Endodermal cell (in vitro differentiated cells): ENCODE measurements around the gene CDK9. TPM values are rescaled to one million over a fixed set of nuclear protein-coding genes. Genes with fewer than 3 reads are reported as not detected.

Experiments
- DNase-seq: peaks from one replicate; pipeline ENCODE4 v3.0.0-alpha.2; 2017
- H3K27ac ChIP-seq: 2 replicates; pipeline ENCODE4 v1.5.1; 2013; ENCODE audit warnings: mild to moderate bottlenecking, low read depth, low read length, moderate library complexity
- H3K27me3 ChIP-seq: 2 replicates; pipeline ENCODE4 v1.6.1; 2013; ENCODE audit warnings: mild to moderate bottlenecking, low read length, moderate library complexity; ENCODE audit not compliant: insufficient read depth, control insufficient read depth, poor library complexity, severe bottlenecking
- H3K36me3 ChIP-seq: 2 replicates; pipeline ENCODE4 v1.7.0; 2013; ENCODE audit warnings: mild to moderate bottlenecking, low read length, moderate library complexity; ENCODE audit not compliant: control insufficient read depth, insufficient read depth
- H3K4me1 ChIP-seq: one replicate; pipeline ENCODE4 v1.7.0; 2013; ENCODE audit warnings: low read length; ENCODE audit not compliant: control insufficient read depth, insufficient read depth
- H3K4me3 ChIP-seq: 2 replicates; pipeline ENCODE4 v1.5.1; 2013; ENCODE audit warnings: mild to moderate bottlenecking, low read length, moderate library complexity
- H3K9ac ChIP-seq: 2 replicates; pipeline ENCODE4 v1.6.1; 2013; ENCODE audit warnings: mild to moderate bottlenecking, low read length, moderate library complexity; ENCODE audit not compliant: poor library complexity, severe bottlenecking; ENCODE audit errors: extremely low read depth
- H3K9me3 ChIP-seq: 2 replicates; pipeline ENCODE4 v1.6.1; 2013; ENCODE audit warnings: mild to moderate bottlenecking, low read length, moderate library complexity; ENCODE audit not compliant: control insufficient read depth
- H3K27ac Mint-ChIP-seq: 2 replicates; pipeline ENCODE4 v1.8.0; 2020; ENCODE audit warnings: mixed read lengths
- H3K27me3 Mint-ChIP-seq: 2 replicates; pipeline ENCODE4 v1.8.0; 2021; ENCODE audit warnings: mild to moderate bottlenecking, mixed read lengths; ENCODE audit not compliant: insufficient read depth
- H3K36me3 Mint-ChIP-seq: 2 replicates; pipeline ENCODE4 v1.8.0; 2020; ENCODE audit warnings: low read depth, mixed read lengths
- H3K4me1 Mint-ChIP-seq: 2 replicates; pipeline ENCODE4 v1.8.0; 2020; ENCODE audit warnings: mixed read lengths
- H3K4me3 Mint-ChIP-seq: 2 replicates; pipeline ENCODE4 v1.8.0; 2020; ENCODE audit warnings: mild to moderate bottlenecking, moderate library complexity, mixed read lengths
- H3K9me3 Mint-ChIP-seq: 2 replicates; pipeline ENCODE4 v1.8.0; 2020; ENCODE audit warnings: mild to moderate bottlenecking, mixed read lengths
- CTCF ChIP-seq: fragments of 200-600 bp; sonication (generic); conservative IDR thresholded peaks from 2 replicates; pipeline ENCODE4 v1.5.0; 2021; ENCODE audit warnings: antibody characterized with exemption, mild to moderate bottlenecking
- WGBS, 2 experiments: methylation state at CpG; one replicate each; pipeline versions ENCODE4 v1.1.5 to v1.1.7; 2013; ENCODE audit warnings: missing lambda C conversion rate in 2 of 2, mixed read lengths in 1 of 2; ENCODE audit not compliant: insufficient coverage in 1 of 2, insufficient read length in 1 of 2; 5-methylcytosine and 5-hydroxymethylcytosine counted together
- total RNA-seq, 2 donors: library from RNA; stranded (reverse); fragmentation: NEBNext Ultra II Directional in 1 of 2; extraction: Animal tissue kit (Norgen Biotek cat#: 25700) in 1 of 2; gene quantifications; 2 replicates in 1 of 2; 3 replicates in 1 of 2; pipeline ENCODE4 v1.2.1, GENCODE V29; 2021

Gene CDK9
- total RNA-seq, 2 donors from 2014 or later, result 97.1 to 101 TPM

- Mint-ChIP-seq H3K27ac (peak overlapping the region; percentile 95), H3K9me3 (no peaks in the 10 kb centered on the region), H3K4me3 (peak overlapping the region; percentile 97), H3K27me3 (no peaks in the 10 kb centered on the region), H3K36me3 (peaks cover 16% of the 10 kb centered on the region), H3K4me1 (peaks cover 2% of the 10 kb centered on the region)
- no peak for DNase-seq
- Histone ChIP-seq H3K9me3 (no peaks in the 10 kb centered on the region), H3K4me1 (peaks cover 8% of the 10 kb centered on the region), H3K27ac (peak overlapping the region; percentile 17), H3K27me3 (no peaks in the 10 kb centered on the region), H3K4me3 (peak overlapping the region; percentile 97), H3K36me3 (peaks cover 22% of the 10 kb centered on the region), H3K9ac (peak overlapping the region; percentile 84)
- no peak for TF ChIP-seq CTCF
- WGBS, 2 experiments, result 61 to 87% methylated on average over 10 to 18 of the region's 18 CpGs
Observed at GRCh38 chr9:127803507-127804352, 17.9 kb downstream of the CDK9 start.

GRCh38 chr9:127805620-127806019 lies 19.8 kb downstream of the CDK9 start:
- H3K27ac ChIP-seq, result no peak overlapping the region
- DNase-seq, result peak; percentile 94
- peaks cover 22% of the 10 kb centered on the region for H3K36me3 Mint-ChIP-seq
- no peaks in the 10 kb centered on the region for H3K27me3 Mint-ChIP-seq
- H3K4me3 ChIP-seq, result no peak overlapping the region
- H3K27ac Mint-ChIP-seq, result peak overlapping the region; percentile 69
- peaks cover 6% of the 10 kb centered on the region for H3K4me1 Mint-ChIP-seq
- TF ChIP-seq CTCF, result peak; percentile 84
- no peaks in the 10 kb centered on the region for H3K9me3 Mint-ChIP-seq
- peaks cover 16% of the 10 kb centered on the region for H3K4me1 ChIP-seq
- no peaks in the 10 kb centered on the region for H3K27me3 ChIP-seq
- H3K4me3 Mint-ChIP-seq, result no peak overlapping the region
- peaks cover 29% of the 10 kb centered on the region for H3K36me3 ChIP-seq
- no peak overlapping the region for H3K9ac ChIP-seq
- 75% methylated on average over 7 to 8 of the region's 8 CpGs for WGBS, 2 experiments
- H3K9me3 ChIP-seq, result no peaks in the 10 kb centered on the region

- H3K4me3 Mint-ChIP-seq, result no peak overlapping the region
Observed at GRCh38 chr9:127806871-127807270, 21.0 kb downstream of the CDK9 start.

More at GRCh38 chr9:127806871-127807270, 21.0 kb downstream of the CDK9 start:
- peaks cover 16% of the 10 kb centered on the region for H3K4me1 ChIP-seq
- Mint-ChIP-seq H3K27ac (no peak overlapping the region), H3K27me3 (no peaks in the 10 kb centered on the region), H3K36me3 (peaks cover 24% of the 10 kb centered on the region), H3K4me1 (peaks cover 6% of the 10 kb centered on the region), H3K9me3 (no peaks in the 10 kb centered on the region)
- no peak overlapping the region for H3K27ac ChIP-seq
- no peak for DNase-seq
- WGBS, 2 experiments, result 96 to 97% methylated on average over 10 to 14 of the region's 14 CpGs
- H3K9ac ChIP-seq, result no peak overlapping the region
- no peak for TF ChIP-seq CTCF
- peaks cover 33% of the 10 kb centered on the region for H3K36me3 ChIP-seq
- H3K27me3 ChIP-seq, result no peaks in the 10 kb centered on the region
- H3K9me3 ChIP-seq, result no peaks in the 10 kb centered on the region
- no peak overlapping the region for H3K4me3 ChIP-seq
